HG03342 (cell line): ENCODE data around the gene ZMYND8.

Experiments used
- ATAC-seq: cut with Tn5 transposase; IDR thresholded peaks from one replicate; pipeline ENCODE4 v1.9.1; 2021; ENCODE audit warnings: mild to moderate bottlenecking, moderate library complexity; ENCODE audit not compliant: unreplicated experiment

ZMYND8 gene

DNA sequence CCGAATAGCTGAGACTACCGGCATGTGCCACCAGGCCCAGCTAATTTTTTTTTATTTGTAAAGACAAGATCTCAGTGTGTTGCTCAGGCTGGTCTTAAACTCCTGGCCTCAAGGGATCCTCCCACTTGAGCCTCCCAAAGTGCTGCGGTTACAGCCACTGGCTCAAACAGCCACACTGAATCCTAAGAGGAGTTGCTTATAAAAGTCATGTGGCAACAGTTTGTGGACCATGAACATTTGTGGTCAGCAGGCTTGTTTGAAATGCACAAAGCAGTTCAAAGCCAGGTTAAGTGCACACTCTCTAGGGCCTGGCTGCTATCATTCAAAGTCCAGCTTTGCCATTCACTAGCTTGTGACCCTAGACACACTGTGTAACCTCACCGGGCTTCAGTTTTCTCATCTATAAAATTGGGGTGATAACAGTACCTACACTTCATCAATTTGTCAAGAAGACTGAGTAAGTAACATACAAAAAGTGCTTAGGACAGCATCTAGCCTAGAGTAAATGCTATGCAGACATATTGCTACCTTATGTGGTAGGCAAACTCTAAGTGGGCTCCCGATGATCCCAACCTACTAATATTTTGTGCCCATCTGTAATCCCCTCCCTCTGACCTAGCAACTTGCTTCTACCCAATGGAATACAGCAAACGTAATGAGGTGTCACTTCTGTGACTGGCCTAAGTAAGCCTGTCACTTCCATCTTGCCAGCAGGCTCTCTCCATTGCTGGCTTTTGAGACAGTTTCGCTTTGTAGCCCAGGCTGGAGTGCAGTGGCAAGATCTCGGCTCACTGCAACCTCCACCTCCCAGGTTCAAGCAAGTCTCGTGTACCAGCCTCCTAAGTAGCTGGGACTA lies 122.9 kb downstream of the ZMYND8 start:
- no peak for ATAC-seq

DNA sequence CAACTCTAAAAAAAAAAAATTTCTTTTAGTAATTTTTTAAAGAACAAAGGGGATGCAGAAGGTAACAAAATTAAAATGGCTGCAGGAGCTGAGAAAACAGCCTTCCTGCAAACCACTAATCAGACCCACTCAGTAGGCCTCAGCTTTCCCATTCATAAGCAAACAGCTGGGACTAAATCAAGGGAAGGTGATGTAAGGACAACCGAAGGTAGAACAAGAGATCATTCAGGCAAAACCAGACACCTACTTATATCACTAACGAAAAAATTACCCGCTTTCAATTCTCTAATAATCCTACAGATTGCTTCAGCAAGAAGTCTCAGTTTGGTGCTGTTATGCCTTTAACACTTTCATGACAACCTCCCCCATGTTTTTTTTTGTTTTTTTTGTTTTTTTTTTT lies 124.0 kb downstream of the ZMYND8 start:
- ATAC-seq = no peak

DNA sequence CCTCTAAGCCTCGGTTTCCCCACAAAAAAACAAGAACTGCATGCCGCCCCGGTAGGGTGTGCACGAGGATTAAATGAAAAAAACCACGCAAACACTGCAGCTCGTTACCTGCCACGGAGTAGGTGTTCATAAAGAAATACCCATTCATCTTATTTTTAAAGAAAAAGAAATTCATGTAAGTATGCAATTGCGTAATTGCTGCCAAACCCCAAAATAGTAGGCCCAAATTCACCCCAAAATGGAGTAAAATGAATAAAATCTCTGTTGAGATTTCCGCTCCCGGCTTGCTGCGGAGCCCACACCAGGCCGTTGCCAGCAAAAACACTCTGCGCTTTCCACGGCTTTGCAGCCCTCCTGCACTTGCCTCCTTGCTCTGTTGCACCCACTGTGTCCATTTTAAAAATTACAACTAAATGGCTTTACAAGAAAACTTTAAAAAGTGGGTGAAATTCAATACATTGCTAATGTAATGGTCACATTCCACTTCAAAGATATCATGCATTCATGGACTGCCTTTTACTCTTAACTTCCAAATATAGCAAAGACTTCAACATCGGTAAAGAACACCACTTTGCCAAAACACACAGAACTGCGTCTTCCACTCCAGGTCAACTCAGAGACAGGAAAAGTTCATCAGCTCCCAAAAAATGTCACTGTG lies 125.0 kb downstream of the ZMYND8 start:
- no peak for ATAC-seq

DNA sequence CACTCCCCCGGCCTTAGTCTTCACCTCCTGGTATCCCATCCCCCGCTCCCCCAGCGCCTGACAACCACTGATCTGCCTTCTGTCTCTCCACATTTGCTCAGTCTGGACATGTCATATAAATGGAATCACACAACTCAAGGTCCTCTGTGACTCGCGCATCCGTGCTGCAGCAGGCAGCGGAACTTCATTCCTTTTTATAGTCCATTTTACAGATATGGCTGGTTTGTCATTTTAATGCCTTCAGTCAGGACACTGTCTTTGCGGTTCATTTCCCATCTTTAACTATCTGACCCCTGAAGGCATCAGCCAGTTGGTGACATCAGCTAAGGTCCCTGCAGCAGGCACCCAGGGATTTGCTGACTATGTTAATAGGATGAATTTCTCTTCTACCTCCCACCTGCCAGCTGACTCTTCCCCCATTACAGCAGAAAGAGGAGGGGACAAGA lies 125.7 kb downstream of the ZMYND8 start:
- no peak for ATAC-seq

DNA sequence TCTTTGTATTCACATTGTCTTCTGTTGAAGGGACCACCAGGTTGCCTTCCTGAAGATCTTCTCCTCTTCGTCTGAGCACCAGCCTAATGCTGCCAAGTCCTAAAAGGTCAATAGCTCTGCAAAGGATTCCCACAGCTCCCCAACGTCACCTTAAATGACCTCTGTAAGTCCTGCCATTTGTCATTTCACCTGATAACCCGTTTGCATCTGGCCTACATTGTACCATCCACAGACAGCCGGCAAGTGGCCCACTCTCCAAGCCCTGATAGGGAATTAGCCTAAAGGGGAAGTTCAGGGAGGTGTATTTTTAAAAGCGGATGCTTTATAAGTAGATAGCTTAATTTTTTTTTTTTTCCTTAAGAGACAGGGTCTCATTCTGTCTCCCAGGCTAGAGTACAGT lies 127.8 kb downstream of the ZMYND8 start:
- no peak for ATAC-seq

DNA sequence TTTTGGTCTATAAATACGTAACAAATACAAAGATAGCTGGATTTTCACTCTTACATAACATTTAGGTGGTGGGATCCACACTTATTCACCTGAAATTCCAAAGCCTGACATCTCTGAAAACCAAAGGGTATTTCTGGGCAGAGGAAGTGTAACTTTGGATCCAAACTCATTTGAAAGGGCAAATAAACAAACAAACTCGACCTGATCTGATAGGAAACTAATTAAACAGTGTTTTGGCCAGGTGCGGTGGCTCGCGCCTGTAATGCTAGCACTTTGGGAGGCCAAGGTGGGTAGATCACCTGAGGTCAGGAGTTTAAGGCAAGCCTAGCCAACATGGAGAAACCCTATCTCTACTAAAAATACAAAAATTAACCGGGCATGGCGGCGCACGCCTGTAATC lies 128.9 kb downstream of the ZMYND8 start:
- no peak for ATAC-seq

DNA sequence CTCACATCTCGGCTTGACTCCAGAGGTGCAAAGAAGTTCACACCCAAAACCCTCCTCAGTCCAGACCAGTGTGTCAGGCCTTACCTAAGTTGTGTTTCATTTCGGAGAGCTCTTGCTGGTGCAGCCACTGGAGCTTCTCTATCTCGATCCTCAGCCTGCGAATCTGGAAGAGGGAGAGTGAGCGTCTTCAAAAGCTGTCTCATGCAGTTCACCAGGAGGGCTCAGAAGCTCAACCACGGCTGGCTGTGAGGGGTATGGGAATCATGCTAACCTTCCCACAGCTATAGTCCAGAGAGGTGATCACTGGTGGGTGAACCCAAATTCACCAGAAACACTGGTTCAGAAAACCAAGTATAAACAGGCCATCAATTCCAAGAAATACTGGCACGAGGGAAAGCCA lies 129.4 kb downstream of the ZMYND8 start:
- ATAC-seq = no peak

DNA sequence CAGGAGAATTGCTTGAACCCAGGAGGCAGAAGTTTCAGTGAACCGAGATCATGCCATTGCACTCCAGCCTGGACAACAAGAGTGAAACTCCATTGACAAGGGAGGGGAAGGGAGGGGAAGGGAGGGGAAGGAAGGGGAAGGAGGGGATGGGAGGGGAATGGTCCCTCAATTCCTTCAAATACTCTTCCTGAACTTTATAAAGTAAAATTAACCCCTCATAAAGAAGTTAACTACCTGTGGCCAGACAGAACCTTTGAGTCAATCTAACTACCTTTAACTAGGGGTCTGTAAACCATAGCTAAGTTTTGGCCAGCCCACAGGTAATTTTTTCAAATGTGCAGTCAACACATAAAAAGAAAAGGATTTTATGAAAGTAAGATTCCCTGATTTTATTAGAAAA lies 131.0 kb downstream of the ZMYND8 start:
- no peak for ATAC-seq

DNA sequence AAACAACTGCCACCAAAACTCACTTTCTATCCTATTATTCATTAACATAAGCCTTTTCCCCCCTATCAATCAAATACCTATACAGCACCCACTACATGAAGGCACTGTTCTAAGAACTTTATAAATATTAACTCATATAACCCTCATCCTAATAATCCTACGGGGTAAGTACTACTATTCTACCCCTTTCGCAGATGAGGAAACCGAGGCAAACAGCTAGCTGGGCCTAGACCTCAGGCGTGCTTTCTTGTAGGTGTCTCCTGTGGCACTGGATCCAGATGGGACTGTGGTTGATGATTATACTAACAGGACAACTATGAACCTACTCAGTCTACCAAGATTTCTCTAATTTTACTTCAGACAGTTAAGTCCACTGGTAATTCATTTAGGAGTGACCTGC lies 131.6 kb downstream of the ZMYND8 start:
- no peak for ATAC-seq

DNA sequence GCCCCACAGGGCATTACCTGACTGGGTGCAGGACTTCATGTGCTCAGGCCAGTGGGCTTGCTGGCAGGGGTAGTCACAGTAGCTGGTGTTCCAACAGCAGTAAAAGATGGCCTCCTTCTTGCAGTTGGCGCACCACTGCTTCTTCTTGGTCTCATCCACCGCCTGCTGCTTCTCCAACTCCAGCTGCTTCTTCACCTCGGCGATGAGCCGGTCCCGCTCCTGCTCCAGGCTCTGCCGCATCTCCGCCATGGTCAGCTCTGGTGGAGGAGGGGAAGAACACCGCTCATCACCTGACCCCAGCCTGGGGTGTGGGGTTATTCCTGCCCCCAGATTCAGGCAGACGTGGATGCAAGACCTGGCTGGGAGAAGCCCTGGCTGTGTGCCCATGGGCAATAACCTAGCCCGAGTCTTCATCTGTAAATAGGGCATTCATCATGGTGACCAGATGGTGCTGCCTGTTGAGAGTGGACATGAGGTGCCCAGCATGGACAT lies 132.2 kb downstream of the ZMYND8 start:
- no peak for ATAC-seq

DNA sequence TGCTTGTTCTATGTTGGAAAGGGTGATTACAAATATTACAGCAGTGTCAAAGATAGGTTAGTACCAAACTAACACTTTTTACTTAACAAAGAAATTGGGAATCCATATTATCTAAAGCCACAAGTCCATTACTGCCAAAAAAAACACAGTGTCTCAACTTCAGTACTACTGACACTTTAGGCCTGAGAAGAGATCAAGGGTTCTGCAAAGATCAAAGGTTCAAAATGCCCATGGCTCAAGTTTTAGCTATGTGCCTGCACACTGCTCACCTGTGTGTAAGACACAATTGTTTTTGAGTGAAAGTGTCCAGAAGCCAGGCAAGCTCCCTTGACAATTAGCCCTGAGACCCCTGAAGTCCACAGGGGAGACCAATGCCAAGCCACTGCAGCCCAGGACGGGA lies 132.6 kb downstream of the ZMYND8 start:
- ATAC-seq = no peak

DNA sequence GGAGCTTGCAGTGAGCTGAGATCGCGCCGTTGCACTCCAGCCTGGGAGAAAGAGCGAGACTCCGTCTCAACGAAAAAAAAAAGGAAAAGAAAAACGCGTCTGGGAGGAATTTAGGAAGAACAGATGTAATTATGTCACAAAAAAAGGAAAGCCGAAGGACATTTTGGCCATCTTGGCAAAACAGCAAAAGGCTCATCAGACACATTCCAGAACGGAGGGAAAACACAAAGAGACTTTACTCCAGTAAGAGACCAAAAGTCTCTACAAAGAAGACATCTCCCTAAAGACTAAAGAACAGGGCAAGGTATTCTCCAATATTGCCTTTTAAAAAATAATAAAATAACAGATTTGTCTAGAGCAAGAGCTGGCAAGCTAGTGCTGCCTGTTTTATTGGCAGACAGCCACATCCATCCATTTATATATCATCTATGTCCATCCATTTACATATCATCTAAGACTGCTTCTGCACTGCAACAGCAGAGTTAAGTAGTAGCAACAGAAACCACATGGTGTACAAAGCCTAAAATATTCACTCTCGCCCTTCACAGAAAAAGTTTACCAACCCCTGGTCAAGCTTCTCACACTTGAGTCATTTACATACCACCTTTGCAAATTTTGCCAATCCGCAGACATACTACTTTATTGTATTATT lies 133.9 kb downstream of the ZMYND8 start:
- no peak for ATAC-seq

DNA sequence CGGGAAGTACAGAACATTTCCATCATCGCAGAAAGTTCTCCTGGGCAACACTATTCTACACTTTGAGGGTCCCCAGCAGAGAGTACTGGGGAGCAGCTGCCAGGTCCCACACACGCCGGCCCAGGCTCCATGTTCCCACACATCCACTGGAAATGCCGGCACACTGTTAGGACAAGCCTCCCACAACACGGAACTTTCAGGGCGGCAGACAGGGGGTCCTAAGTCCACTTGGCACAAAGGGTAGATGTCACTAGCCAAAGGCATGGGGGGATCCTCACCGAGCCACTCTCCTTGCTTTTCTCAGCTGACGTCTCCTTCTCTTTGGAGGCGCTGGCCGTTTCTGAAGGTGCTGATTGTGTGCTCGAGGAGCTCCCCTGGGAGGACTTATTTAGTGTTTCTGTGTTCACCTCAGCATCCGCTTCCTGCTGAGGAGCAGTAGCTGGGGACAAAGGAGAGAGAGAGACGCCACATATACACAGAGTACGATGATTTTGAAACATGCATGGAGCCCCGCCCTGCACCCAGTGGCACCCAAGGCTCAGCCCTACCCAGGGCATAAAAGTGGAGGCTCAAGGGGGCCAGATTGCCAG lies 135.4 kb downstream of the ZMYND8 start:
- no peak for ATAC-seq

DNA sequence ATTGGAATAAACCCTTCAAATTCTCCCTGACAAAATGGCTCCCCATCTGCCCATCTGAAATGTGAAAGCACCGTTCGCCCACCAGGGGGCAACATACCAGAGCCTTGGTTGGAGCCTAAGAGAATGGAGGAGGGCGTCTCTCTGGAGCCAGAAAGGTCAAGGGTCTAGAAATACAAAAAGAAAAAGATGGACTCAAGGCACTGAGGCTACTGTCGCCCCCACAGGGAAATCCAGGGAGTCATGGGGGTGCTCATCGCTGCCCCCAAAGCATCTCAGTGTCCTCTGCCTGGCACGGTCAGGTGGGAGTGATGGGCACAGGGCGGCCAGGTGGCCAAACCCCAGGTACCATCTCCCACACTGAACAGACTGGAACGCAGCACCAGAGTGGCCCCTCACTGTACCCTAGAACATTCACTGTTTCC lies 136.3 kb downstream of the ZMYND8 start:
- ATAC-seq = no peak

DNA sequence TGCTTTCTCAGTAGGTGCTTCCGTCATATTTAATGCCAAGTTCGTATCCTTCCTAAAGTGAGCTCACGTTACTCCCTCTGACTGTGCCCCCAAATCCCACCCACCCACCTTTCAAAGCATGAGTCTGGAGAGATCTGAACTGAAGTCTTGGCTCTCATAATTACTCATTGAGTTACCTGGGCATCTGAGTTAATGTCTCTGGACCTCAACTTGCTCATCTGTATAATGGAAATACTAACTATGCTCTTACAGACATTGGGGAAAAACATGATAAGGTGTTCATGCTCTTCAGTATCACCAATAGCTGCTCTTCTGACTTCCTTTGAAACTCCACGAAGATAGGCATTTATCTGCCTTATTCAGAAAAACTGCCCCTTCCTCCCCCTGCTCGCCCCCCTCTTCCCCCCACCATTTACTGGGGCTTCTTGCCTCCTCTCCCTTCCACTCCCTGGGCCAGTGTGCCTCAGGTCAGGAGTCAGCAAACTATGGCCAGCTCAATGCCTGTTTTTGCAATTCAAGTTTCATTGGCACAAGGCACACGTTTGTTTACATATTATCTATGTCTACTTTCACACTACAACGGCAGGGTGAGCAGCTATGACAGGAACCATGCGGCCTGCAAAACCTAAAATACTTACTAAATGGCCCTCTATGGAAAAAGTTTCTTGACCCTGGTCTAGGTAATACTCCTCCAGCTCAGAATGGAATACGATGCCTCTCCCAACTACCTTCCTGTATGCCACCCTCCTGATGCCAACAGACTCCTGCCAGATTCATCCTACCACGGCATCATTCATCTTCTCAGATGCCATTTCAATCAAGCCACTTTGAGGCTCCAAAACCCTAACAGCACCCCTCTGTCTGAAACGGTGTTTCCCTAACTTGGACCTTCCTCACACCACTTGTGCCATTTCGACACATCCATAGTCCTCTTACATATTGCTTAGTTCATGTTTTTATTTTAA lies 138.7 kb downstream of the ZMYND8 start:
- ATAC-seq = no peak

DNA sequence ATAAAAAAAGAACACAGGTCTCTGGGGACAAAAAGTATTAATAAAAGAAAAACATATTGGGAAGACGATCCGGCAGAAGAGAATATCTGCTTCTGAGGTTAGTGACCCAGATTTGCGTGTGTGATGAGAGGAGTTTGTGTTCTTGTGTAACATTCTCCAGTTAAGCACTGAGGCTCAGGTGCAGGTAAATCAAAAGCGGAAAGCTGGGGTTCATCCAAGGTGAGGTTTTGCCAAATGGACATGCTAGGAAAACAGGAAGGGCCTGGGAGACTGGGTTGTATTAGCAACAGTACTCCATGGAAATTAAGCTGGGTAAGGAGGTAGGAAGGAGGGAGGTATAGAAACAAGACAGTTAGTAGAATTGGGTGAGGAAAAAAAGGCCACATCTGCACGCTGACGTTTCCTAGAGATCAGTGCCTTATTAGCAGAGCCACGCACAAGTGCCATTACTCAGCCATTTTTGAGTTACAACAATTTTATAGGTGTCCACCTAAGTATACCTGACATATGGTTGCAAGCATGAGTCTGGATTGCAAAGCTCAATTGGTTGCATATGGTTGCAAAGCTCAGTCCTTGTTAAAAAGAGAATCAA lies 139.6 kb downstream of the ZMYND8 start:
- ATAC-seq = no peak

DNA sequence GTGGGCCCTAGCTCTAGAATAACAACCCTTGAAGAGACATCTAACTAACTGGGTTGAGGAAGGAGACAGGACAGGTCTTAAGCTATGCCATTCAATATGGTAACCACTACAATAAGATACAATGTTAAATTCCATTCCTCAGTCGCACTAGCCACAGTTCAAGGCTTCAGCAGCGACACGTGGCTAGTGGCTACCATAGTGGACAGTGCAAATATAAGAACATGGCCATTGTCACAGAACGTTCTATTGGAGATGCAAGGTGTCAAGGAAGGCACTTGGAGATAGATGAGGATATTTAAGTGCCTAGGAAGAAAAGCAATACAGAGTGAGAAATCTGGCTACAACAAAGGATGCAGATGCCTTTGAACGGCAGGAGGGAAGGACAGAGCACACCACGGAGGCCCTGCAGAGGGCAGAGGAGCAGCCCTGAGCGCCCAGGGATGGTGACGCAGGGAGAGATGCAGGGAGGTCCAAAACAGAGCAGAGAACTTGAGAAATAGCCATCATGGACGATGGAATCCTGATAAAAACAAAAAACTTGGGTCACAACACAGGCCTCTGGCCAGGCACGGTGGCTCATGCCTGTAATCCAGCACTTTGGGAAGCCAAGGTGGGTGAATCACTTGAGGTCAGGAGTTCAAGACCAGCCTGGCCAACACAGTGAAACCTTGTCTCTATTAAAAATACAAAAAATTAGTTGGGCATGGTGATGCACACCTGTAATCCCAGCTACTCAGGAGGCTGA lies 140.7 kb downstream of the ZMYND8 start:
- ATAC-seq = no peak

DNA sequence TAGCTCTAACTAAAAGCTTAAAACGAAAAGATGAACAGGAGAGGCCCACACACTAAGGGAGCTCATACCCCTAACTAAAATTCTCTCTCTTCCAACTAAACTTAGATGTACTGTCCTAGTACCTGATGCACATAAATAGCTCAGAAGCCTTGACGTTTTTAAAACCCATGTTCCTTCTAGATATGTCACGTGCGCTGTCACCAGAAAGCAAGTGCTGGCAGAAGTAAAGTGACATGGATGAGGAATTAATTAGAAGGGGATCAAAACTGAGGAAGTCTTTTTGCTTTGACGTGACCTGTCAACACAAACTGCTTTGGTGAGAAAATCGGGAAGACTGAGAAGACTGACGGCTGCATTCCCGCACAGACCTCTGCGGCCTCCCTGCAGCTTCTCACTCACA lies 142.5 kb downstream of the ZMYND8 start:
- ATAC-seq = no peak

DNA sequence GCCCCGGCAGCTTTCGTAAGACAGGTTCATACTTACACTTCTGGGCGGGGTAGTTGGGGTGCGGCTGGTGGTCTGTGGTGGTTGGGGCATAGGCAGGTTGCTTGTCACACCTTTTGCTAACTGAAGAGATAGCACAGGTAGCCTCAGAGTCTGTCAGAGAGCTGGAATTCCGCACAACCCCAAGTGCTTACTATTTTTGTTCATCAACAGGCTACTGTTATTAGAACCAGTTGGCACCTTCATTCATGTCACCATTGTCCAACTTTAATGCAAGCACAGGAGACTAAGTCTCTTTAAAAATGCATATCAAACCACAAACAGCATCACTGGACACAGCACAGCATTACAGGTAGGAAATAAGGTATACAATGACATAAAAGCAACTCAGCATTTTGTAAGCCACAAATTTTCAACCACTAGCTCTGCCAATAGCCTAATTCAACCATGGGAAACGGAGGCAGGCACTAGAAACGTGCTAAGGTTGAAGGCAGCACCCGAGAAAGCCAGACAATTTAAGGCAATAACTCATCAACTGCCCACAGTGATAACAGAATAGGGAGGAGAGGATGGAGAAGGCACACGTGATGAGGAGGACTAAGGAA lies 143.8 kb downstream of the ZMYND8 start:
- no peak for ATAC-seq
